Fibroblast of upper back skin (primary cell): ENCODE measurements around the gene LDLRAD4.
A peak's percentile ranks its signal among the peaks of the same experiment; 100 is the strongest.
"Not testable (repeated sequence)": the region's sequence is repeated elsewhere in the genome, so short reads cannot be mapped to it uniquely, and the experiment has no call there.

Experiments
- DNase-seq: peaks from one replicate; pipeline ENCODE4 v3.0.0-alpha.2; 2013

Gene LDLRAD4

GRCh38 chr18:13480571-13481255 lies 262.2 kb downstream of the LDLRAD4 start:
- no peak for DNase-seq

GRCh38 chr18:13481331-13481730 lies 262.8 kb downstream of the LDLRAD4 start:
- no peak for DNase-seq

- no peak for DNase-seq
Observed at GRCh38 chr18:13481820-13482617, 263.5 kb downstream of the LDLRAD4 start.

GRCh38 chr18:13482618-13482945 lies 264.0 kb downstream of the LDLRAD4 start:
- DNase-seq: no peak

- no peak for DNase-seq
Observed at GRCh38 chr18:13483316-13484270, 265.0 kb downstream of the LDLRAD4 start.

GRCh38 chr18:13485182-13485581 lies 266.6 kb downstream of the LDLRAD4 start:
- no peak for DNase-seq

- DNase-seq: no peak
Observed at GRCh38 chr18:13485604-13486003, 267.0 kb downstream of the LDLRAD4 start.

- DNase-seq: no peak
Observed at GRCh38 chr18:13486284-13486683, 267.7 kb downstream of the LDLRAD4 start.

GRCh38 chr18:13486686-13487085 lies 268.1 kb downstream of the LDLRAD4 start:
- no peak for DNase-seq

GRCh38 chr18:13487237-13487636 lies 268.7 kb downstream of the LDLRAD4 start:
- DNase-seq: no peak

GRCh38 chr18:13488281-13488929 lies 269.8 kb downstream of the LDLRAD4 start:
- no peak for DNase-seq

GRCh38 chr18:13489303-13489702 lies 270.7 kb downstream of the LDLRAD4 start:
- not testable (repeated sequence) for DNase-seq

- no peak for DNase-seq
Observed at GRCh38 chr18:13491138-13491537, 272.6 kb downstream of the LDLRAD4 start.

GRCh38 chr18:13492314-13492713 lies 273.8 kb downstream of the LDLRAD4 start:
- DNase-seq: no peak

GRCh38 chr18:13493079-13493478 lies 274.5 kb downstream of the LDLRAD4 start:
- no peak for DNase-seq

GRCh38 chr18:13493725-13494124 lies 275.2 kb downstream of the LDLRAD4 start:
- DNase-seq: no peak

GRCh38 chr18:13494871-13495445 lies 276.4 kb downstream of the LDLRAD4 start:
- peak; percentile 69 for DNase-seq

- no peak for DNase-seq
Observed at GRCh38 chr18:13495961-13496360, 277.4 kb downstream of the LDLRAD4 start.

GRCh38 chr18:13496691-13497281 lies 278.2 kb downstream of the LDLRAD4 start:
- DNase-seq: no peak

GRCh38 chr18:13499803-13500202 lies 281.2 kb downstream of the LDLRAD4 start:
- no peak for DNase-seq

GRCh38 chr18:13500227-13500865 lies 281.8 kb downstream of the LDLRAD4 start:
- peak; percentile 89 for DNase-seq
